Measurements from ENCODE around the gene SNAPC2. TPM values are rescaled to one million over a fixed set of nuclear protein-coding genes. Genes with fewer than 3 reads are reported as not detected.
"Not testable (repeated sequence)": the region's sequence is repeated elsewhere in the genome, so short reads cannot be mapped to it uniquely, and the experiment has no call there.

SNAPC2 gene
- total RNA-seq, 4 donors from 2014 or later: 9.3 to 14.0 (median 11.5) TPM

DNA sequence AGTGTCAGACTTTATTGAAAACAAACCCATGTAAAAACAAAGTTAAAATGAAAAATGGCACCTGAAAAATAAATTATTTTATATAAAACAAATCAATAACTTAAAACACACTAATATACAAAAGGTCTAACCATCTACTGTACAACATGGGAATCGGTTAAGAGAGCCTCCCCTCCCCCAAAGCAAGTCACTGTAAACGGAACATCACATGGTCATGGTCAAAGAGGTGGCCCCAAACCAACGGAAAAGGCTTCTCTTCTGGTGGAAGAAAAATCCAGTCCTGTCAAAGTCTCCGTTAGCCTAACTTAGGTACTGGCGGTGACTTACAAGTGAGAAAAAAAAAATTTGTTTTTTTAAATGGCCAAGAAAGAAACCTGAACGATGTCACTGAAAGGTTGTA, 39.1 kb downstream of the SNAPC2 start:
- Histone ChIP-seq H3K9me3 (no peaks in the 10 kb centered on the region), H3K4me1 (no peaks in the 10 kb centered on the region), H3K27ac (no peak overlapping the region), H3K36me3 (peaks cover 25 to 26% of the 10 kb centered on the region in 2 donors), H3K4me3 (replicated peaks in 1 of 3) (no peak overlapping the region), H3K27me3 (no peaks in the 10 kb centered on the region)
- WGBS, 2 donors: 69 to 72% methylated on average over 6 of the region's 6 CpGs
- no peak for DNase-seq
- intact Hi-C loops (cut with DNase I): no loop called here
- TF ChIP-seq, protein P1, sequence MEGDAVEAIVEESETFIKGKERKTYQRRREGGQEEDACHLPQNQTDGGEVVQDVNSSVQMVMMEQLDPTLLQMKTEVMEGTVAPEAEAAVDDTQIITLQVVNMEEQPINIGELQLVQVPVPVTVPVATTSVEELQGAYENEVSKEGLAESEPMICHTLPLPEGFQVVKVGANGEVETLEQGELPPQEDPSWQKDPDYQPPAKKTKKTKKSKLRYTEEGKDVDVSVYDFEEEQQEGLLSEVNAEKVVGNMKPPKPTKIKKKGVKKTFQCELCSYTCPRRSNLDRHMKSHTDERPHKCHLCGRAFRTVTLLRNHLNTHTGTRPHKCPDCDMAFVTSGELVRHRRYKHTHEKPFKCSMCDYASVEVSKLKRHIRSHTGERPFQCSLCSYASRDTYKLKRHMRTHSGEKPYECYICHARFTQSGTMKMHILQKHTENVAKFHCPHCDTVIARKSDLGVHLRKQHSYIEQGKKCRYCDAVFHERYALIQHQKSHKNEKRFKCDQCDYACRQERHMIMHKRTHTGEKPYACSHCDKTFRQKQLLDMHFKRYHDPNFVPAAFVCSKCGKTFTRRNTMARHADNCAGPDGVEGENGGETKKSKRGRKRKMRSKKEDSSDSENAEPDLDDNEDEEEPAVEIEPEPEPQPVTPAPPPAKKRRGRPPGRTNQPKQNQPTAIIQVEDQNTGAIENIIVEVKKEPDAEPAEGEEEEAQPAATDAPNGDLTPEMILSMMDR (IDR thresholded peaks at IDR 0.05): no peak
- no peak for TF ChIP-seq POLR2A (IDR thresholded peaks at IDR 0.05)

DNA sequence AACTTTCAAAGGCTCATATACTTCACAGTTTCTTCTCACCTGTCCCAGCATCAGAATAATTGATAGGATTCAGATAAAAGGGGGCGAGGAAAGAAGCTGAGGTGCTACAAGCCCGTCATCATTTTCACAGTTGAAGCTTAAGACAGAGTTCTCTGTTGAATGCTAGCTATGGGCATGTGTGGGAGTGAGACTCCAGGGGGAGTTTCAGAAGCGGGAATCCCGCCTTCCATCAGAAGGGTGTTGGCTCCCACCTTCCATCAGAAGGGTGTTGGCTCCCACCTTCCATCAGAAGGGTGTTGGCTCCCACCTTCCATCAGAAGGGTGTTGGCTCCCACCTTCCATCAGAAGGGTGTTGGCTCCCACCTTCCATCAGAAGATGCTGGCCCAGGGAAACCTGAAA, 40.9 kb downstream of the SNAPC2 start:
- WGBS, 2 donors: 85 to 93% methylated on average over 4 of the region's 4 CpGs
- H3K36me3 ChIP-seq: peaks cover 26 to 39% of the 10 kb centered on the region in 2 donors
- intact Hi-C loops (cut with DNase I): not testable (repeated sequence)

DNA sequence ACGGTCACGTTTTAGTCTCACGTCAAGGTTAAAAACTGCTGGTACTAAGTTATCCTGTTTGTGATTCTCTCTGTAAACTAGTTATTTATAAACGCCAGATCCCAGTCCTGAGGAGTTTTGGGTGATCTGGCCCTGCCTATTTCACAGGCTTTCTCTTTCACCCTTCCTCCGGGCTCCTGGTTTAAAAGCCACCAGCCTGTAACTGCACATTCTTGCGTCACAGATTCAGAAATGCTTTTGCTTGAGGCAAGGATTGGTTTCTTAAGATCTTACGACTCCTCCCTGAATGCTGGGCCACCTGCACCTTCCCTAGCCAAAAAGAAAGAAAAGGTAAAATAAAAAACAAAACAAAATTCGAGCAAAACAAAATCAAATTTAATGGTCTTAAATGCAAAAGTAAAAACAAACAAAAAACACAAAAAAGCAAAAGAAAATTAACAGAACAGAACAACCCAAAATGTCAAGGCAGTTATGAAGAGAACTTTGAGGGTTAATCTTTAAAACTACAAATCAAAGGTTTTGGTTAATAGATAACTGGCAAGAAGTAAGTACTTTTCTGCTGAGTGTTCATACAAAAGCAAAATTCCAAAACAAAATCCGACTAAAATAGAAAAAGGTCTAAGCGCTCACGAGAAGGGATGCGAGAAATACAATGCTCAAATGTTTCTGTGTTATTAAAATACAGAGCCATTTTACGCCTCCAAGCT, 41.9 kb downstream of the SNAPC2 start:
- Histone ChIP-seq H3K27ac (no peak overlapping the region), H3K36me3 (peaks cover 32 to 46% of the 10 kb centered on the region in 2 donors), H3K9me3 (no peaks in the 10 kb centered on the region), H3K4me3 (replicated peaks in 1 of 3) (no peak overlapping the region), H3K4me1 (no peaks in the 10 kb centered on the region), H3K27me3 (no peaks in the 10 kb centered on the region)
- 90 to 93% methylated on average over 13 of the region's 13 CpGs for WGBS, 2 donors
- intact Hi-C loops (cut with DNase I): no loop called here
- DNase-seq: no peak
- TF ChIP-seq, protein P1 (IDR thresholded peaks at IDR 0.05): no peak
- no peak for TF ChIP-seq POLR2A (IDR thresholded peaks at IDR 0.05)

More for the DNA sequence above, 40.9 kb downstream of the SNAPC2 start:
- H3K4me3 ChIP-seq (replicated peaks in 1 of 3); H3K27me3 ChIP-seq; DNase-seq; H3K9me3 ChIP-seq; H3K4me1 ChIP-seq; H3K27ac ChIP-seq: not testable (repeated sequence)

DNA sequence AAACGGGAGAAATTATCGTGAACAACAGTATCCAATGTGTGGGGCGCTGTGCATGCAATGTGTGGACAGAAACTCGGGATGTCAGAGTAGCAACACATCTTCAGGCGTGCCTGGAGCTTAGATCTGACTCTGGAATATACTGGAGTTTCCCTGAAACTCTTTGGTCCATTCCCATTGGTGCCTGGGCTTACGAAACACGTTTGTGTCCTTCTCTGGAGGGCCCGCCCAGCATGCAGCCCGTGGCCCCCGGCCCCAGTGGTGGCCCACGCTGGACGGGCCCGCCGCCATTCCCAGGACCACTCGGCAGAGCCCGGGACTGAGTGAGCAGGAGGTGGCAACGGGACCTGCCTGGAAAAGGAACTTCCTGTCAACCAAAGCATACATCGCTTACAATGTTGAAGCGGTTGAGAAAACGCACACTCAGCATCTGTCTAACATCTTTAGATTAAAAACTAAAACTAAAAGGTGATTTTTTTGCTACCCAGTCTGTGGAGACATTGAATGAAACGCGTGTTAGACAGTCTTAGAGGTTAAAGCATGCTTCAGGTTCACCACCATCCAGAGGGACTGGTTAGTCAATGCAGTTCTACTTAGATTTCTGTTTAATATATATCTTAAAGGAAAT, 42.6 kb downstream of the SNAPC2 start:
- no peak overlapping the region for H3K4me3 ChIP-seq (replicated peaks in 1 of 3)
- no peak overlapping the region for H3K27ac ChIP-seq
- no peaks in the 10 kb centered on the region for H3K27me3 ChIP-seq
- WGBS, 2 donors: 88 to 90% methylated on average over 21 to 22 of the region's 22 CpGs
- TF ChIP-seq, protein P1 (IDR thresholded peaks at IDR 0.05): no peak
- no peak for TF ChIP-seq POLR2A (IDR thresholded peaks at IDR 0.05)
- no peak for DNase-seq
- H3K9me3 ChIP-seq: no peaks in the 10 kb centered on the region
- no peaks in the 10 kb centered on the region for H3K4me1 ChIP-seq
- H3K36me3 ChIP-seq: peaks cover 38 to 53% of the 10 kb centered on the region in 2 donors
- intact Hi-C loops (cut with DNase I): no loop called here

DNA sequence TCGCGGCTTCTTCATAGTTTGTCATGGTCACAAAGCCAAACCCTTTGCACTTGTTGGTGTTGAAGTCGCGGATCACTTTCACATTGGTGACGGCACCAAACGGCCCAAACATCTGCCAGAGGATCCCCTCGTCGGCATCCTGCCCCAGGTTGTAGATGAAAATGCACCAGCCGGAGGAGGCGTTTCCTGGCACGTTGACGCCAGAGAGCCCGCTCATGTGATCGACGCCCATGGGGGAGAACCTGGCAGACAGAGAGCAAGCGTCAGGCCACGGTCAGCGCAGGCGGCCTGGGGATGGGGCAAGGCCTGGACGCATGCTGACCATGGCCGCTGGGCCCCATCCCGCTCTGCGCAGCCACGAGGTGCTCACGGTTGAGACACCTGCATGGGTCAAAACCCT, 43.4 kb downstream of the SNAPC2 start:
- intact Hi-C loops (cut with DNase I): no loop called here
- no peak overlapping the region for H3K27ac ChIP-seq
- no peaks in the 10 kb centered on the region for H3K9me3 ChIP-seq
- no peaks in the 10 kb centered on the region for H3K4me1 ChIP-seq
- no peak for TF ChIP-seq POLR2A (IDR thresholded peaks at IDR 0.05)
- TF ChIP-seq, protein P1 (IDR thresholded peaks at IDR 0.05): no peak
- no peak overlapping the region for H3K4me3 ChIP-seq (replicated peaks in 1 of 3)
- H3K27me3 ChIP-seq: no peaks in the 10 kb centered on the region
- WGBS, 2 donors: 96 to 98% methylated on average over 12 to 25 of the region's 25 CpGs
- peaks cover 38 to 53% of the 10 kb centered on the region in 2 donors for H3K36me3 ChIP-seq
- no peak for DNase-seq

Measured in thyroid gland (tissue), 4 donors.